Ovary (tissue), 9 donors: ENCODE results near the gene CDYL2. TPM values are rescaled to one million over a fixed set of nuclear protein-coding genes. Genes with fewer than 3 reads are reported as not detected.

Source experiments
- DNase-seq, 5 donors: peaks; one replicate each; pipeline ENCODE4 v3.0.0-alpha.2; 2019 to 2020
- H3K27ac ChIP-seq, 2 donors: fragments of 200-600 bp; one replicate each; pipeline versions ENCODE4 v1.5.1 to v1.8.0; 2019 to 2022
- H3K27me3 ChIP-seq: fragments of 200-600 bp; one replicate; pipeline ENCODE4 v1.8.0; 2022
- H3K36me3 ChIP-seq: fragments of 200-600 bp; sonication (generic); one replicate; pipeline ENCODE4 v1.5.1; 2019
- H3K4me1 ChIP-seq: one replicate; pipeline ENCODE4 v1.8.1; 2013; ENCODE audit warnings: mild to moderate bottlenecking, moderate library complexity; ENCODE audit not compliant: insufficient read depth
- H3K4me3 ChIP-seq: fragments of 200-600 bp; sonication (generic); one replicate; pipeline ENCODE4 v1.5.1; 2017
- H3K9me3 ChIP-seq, 2 donors: fragments of 200-600 bp in 1 of 2; sonication (generic) in 1 of 2; one replicate each; pipeline versions ENCODE4 v1.5.1 to v1.8.1; 2013 to 2019; ENCODE audit warnings: mild to moderate bottlenecking in 1 of 2, moderate library complexity in 1 of 2
- EP300 ChIP-seq: sonication (generic); formaldehyde crosslinking; IDR thresholded peaks from one replicate; pipeline ENCODE4 v1.6.1; 2017; ENCODE audit warnings: antibody characterized with exemption
- POLR2A ChIP-seq: fragments of 450-650 bp; IDR thresholded peaks from one replicate; pipeline ENCODE4 v1.6.1; 2017; ENCODE audit warnings: antibody characterized with exemption, mild to moderate bottlenecking, moderate library complexity
- WGBS, 3 donors: extraction: QIAGEN DNeasy Blood & Tissue Kit in 1 of 3; methylation state at CpG; one replicate each; pipeline versions ENCODE4 v1.1.5 to v1.1.7; 2013 to 2017; 5-methylcytosine and 5-hydroxymethylcytosine counted together
- intact Hi-C, 4 donors: fragments of 100-400 bp; cut with DNase I; formaldehyde crosslinking; loops; one replicate each; pipeline versions ENCODE4 v1.11.0 to v1.15.1; 2022 to 2023
- polyA plus RNA-seq, 2 donors: library from polyadenylated mRNA; stranded (reverse); fragments of 200-250 nt in 1 of 2; fragments of 350-450 nt in 1 of 2; fragmentation: Illumina TruSeq in 1 of 2; extraction: RNeasy Lipid Tissue Mini Kit (QIAGEN cat#74804) in 1 of 2; gene quantifications; one replicate each; pipeline ENCODE4 v1.2.3, GENCODE V29; 2013 to 2014
- total RNA-seq, 7 donors: library from RNA; depleted of rRNA in 2 of 7; stranded (reverse); fragments of >200 nt in 2 of 7; fragmentation: NEBNext Ultra II Directional in 3 of 7; extraction: Animal tissue kit (Norgen Biotek cat#: 25700) in 3 of 7; gene quantifications; one replicate each; pipeline versions ENCODE4 v1.1.0 to v1.2.4, GENCODE V29; 2016 to 2023
- TF ChIP-seq, protein P1 (sequence below), 3 donors: fragments of 450-650 bp in 2 of 3; fragments of 200-600 bp in 1 of 3; IDR thresholded peaks; one replicate each; pipeline versions ENCODE4 v1.5.1 to v1.8.0; 2016 to 2022; ENCODE audit warnings: antibody characterized with exemption in 3 of 3, mild to moderate bottlenecking in 1 of 3
- donor health status: DM: no; HTN: no; CAD: no; lungs with moderate emphysema.
- donor health status: DM: no; HTN: no; CAD: no.
- donor health status: Bipolar disorder and iron deficiency.
- donor health status: DM: yes; HTN: yes; CAD: no.
- donor health status: DM: no; HTN: no; CAD: no.
- donor health status: DM: yes; HTN: yes; CAD: no.

CDYL2 gene
- total and polyA plus RNA-seq, 9 donors, result 0.48 to 4.4 (median 1.8) TPM

DNA sequence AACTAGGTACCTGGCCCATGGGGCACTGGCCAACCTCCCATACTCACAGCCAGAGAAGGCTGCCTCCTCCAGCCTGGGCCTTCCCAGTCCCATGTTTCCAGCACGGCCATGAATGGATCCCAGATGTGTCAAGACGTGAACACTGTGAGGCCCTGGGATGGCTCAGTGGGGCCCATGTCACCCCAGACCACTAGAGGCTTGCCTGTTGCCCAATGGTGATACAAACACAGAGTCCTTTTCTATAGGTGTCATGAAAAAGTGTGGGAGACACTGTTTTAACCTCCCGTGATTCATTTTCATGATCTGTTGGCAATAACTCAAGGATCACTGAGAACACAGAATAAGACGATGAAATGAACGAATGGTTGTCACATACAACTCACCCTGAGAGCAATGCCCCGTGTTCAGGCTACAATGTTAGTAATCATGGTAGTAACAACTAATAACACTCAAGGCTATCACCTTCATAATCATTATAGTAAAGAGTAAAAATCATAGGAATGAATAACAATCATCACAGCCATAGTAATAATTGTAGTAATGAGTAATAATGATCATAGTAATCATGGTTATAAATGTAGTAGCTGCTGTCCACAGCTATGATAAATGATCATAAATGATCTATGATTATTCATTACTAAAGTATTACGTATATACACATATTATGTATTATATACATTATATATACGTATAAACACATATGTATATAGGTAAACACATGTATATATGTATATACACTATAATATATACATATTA lies 199.6 kb downstream of the CDYL2 start:
- TF ChIP-seq, protein P1, sequence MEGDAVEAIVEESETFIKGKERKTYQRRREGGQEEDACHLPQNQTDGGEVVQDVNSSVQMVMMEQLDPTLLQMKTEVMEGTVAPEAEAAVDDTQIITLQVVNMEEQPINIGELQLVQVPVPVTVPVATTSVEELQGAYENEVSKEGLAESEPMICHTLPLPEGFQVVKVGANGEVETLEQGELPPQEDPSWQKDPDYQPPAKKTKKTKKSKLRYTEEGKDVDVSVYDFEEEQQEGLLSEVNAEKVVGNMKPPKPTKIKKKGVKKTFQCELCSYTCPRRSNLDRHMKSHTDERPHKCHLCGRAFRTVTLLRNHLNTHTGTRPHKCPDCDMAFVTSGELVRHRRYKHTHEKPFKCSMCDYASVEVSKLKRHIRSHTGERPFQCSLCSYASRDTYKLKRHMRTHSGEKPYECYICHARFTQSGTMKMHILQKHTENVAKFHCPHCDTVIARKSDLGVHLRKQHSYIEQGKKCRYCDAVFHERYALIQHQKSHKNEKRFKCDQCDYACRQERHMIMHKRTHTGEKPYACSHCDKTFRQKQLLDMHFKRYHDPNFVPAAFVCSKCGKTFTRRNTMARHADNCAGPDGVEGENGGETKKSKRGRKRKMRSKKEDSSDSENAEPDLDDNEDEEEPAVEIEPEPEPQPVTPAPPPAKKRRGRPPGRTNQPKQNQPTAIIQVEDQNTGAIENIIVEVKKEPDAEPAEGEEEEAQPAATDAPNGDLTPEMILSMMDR (IDR thresholded peaks at IDR 0.05), result no peak
- TF ChIP-seq EP300, result no peak
- TF ChIP-seq POLR2A, result no peak

DNA sequence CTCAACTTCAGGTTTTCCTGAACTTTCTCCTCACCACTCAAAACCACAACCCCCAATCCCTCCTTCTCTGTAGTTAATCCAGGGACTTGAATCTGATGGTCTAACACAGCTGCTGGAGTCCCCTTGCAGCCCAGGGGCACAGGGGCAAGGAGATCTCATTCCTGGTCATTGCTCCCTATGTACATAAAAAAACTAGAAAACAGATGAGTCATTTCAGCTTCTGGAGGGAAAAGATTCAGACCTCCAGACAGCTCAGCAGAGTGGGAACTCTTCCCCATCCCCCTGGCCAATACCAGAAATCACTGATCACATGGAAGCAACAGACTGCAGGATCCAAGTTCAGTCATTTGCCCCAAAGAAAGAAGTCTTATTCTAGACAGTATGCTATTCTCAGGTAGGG lies 201.5 kb downstream of the CDYL2 start:
- H3K9me3 ChIP-seq, result no peaks in the 10 kb centered on the region
- no peak for DNase-seq
- H3K27ac ChIP-seq, result no peak overlapping the region
- no peak for TF ChIP-seq EP300
- TF ChIP-seq POLR2A, result no peak
- TF ChIP-seq, protein P1 (IDR thresholded peaks at IDR 0.05), result no peak
- no peaks in the 10 kb centered on the region for H3K36me3 ChIP-seq
- H3K27me3 ChIP-seq, result no peaks in the 10 kb centered on the region
- no peaks in the 10 kb centered on the region for H3K4me1 ChIP-seq
- H3K4me3 ChIP-seq, result no peak overlapping the region
- intact Hi-C loops, result no loop called here

More for the DNA sequence above, 199.6 kb downstream of the CDYL2 start:
- H3K27me3 ChIP-seq, result no peaks in the 10 kb centered on the region
- intact Hi-C loops, result no loop called here
- no peak for DNase-seq
- no peak overlapping the region for H3K4me3 ChIP-seq
- no peaks in the 10 kb centered on the region for H3K36me3 ChIP-seq
- no peaks in the 10 kb centered on the region for H3K9me3 ChIP-seq
- H3K4me1 ChIP-seq, result no peaks in the 10 kb centered on the region
- no peak overlapping the region for H3K27ac ChIP-seq
- WGBS, 3 donors, result 92 to 95% (median 95%) methylated on average over 8 of the region's 8 CpGs

DNA sequence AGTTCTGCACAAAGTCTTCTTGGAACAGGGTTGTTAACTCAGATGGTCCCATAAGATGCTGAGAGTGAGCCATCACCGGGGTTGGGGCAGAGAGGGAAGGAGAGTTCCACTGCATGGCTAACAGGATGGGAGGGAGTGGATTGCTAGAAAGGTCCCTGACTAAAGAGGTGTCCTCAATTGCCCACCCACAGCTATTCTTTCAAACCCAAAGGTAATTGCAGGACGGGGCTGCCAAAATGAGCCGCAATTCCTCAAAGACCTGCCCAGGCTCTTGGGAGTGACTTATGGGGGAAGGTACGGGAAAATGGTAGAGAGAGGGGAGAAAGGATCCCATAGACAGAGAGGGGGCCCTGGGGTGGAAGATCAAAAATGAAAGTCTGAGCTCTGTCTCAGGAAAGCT lies 203.2 kb downstream of the CDYL2 start:
- H3K4me1 ChIP-seq, result no peaks in the 10 kb centered on the region
- TF ChIP-seq POLR2A (no peak), EP300 (no peak)
- TF ChIP-seq, protein P1 (IDR thresholded peaks at IDR 0.05), result no peak
- no peaks in the 10 kb centered on the region for H3K36me3 ChIP-seq
- H3K27ac ChIP-seq, result no peak overlapping the region
- no peaks in the 10 kb centered on the region for H3K9me3 ChIP-seq
- intact Hi-C loops, result no loop called here
- 91 to 100% (median 93%) methylated on average over 4 of the region's 4 CpGs for WGBS, 3 donors
- H3K27me3 ChIP-seq, result no peaks in the 10 kb centered on the region
- H3K4me3 ChIP-seq, result no peak overlapping the region
- no peak for DNase-seq

DNA sequence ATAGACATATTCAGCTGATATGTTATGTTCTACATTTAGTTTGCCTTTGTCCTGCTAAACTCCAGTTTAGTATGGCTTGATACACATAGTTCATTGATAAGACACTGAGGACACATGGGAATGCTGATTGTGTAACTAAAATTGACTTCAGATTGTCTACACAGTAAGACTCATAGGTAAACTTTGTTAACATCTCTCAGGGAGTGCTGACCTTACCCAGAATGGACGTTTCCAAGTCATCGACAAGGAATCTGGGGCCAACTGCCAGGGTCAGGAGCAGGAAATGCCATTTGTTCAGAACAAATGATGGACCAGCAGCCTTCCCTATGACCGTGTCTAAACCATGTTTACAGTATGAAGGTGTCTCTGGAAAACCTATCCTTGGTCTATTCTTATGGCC lies 204.9 kb downstream of the CDYL2 start:
- intact Hi-C loops, result no loop called here
- no peaks in the 10 kb centered on the region for H3K27me3 ChIP-seq
- H3K36me3 ChIP-seq, result no peaks in the 10 kb centered on the region
- 50 to 70% (median 70%) methylated on average over 3 of the region's 3 CpGs for WGBS, 3 donors
- TF ChIP-seq, protein P1 (IDR thresholded peaks at IDR 0.05), result no peak
- TF ChIP-seq POLR2A, result no peak
- TF ChIP-seq EP300, result no peak
- H3K4me1 ChIP-seq, result no peaks in the 10 kb centered on the region
- H3K4me3 ChIP-seq, result no peak overlapping the region
- no peak overlapping the region for H3K27ac ChIP-seq
- DNase-seq, result no peak
- no peaks in the 10 kb centered on the region for H3K9me3 ChIP-seq
